ENCODE measurements around the gene GALNT10.

GRCh38 chr5:154464438-154464837 is 273.9 kb downstream of the GALNT10 start:
- TF ChIP-seq CTCF (IDR thresholded peaks at IDR 0.05; ENCODE audit: insufficient read depth, low read length) (no peak), GABPA (IDR thresholded peaks at IDR 0.05; ENCODE audit: low read depth) (no peak), POLR2AphosphoS5 (IDR thresholded peaks at IDR 0.05; ENCODE audit: low read depth) (no peak)

All from HL-60 (cell line).